Osteocyte (in vitro differentiated cells): ENCODE data around the gene PTGES. TPM values are rescaled to one million over a fixed set of nuclear protein-coding genes. Genes with fewer than 3 reads are reported as not detected.
"Not testable (repeated sequence)": the region's sequence is repeated elsewhere in the genome, so short reads cannot be mapped to it uniquely, and the experiment has no call there.

Experiments used
- DNase-seq: peaks from one replicate; pipeline ENCODE4 v3.0.0; 2021; ENCODE audit warnings: mixed read lengths; ENCODE audit not compliant: unreplicated experiment; ENCODE audit errors: extremely low spot score
- H3K27ac Mint-ChIP-seq: one replicate; pipeline ENCODE4 v1.8.0; 2021; ENCODE audit warnings: mild to moderate bottlenecking, mixed read lengths; ENCODE audit not compliant: unreplicated experiment
- H3K27me3 Mint-ChIP-seq: one replicate; pipeline ENCODE4 v1.8.0; 2021; ENCODE audit warnings: mixed read lengths; ENCODE audit not compliant: unreplicated experiment
- H3K36me3 Mint-ChIP-seq: one replicate; pipeline ENCODE4 v1.8.0; 2021; ENCODE audit warnings: mixed read lengths; ENCODE audit not compliant: unreplicated experiment
- H3K4me1 Mint-ChIP-seq: one replicate; pipeline ENCODE4 v1.8.0; 2021; ENCODE audit warnings: mixed read lengths; ENCODE audit not compliant: unreplicated experiment
- H3K4me3 Mint-ChIP-seq: one replicate; pipeline ENCODE4 v1.8.0; 2021; ENCODE audit warnings: mild to moderate bottlenecking, moderate library complexity, mixed read lengths; ENCODE audit not compliant: unreplicated experiment
- H3K9me3 Mint-ChIP-seq: one replicate; pipeline ENCODE4 v1.8.0; 2021; ENCODE audit warnings: mixed read lengths; ENCODE audit not compliant: unreplicated experiment
- CTCF ChIP-seq: fragments of 200-600 bp; sonication (generic); IDR thresholded peaks from 2 replicates; pipeline ENCODE4 v1.5.0; 2021; ENCODE audit warnings: antibody characterized with exemption, mild to moderate bottlenecking, moderate library complexity
- total RNA-seq: library from RNA; stranded (reverse); gene quantifications from 2 replicates; pipeline ENCODE4 v1.2.1, GENCODE V29; 2021

PTGES gene
- total RNA-seq, 1 donor from 2014 or later, result 0.83 TPM

- TF ChIP-seq CTCF, result no peak
- Mint-ChIP-seq H3K27me3 (no peaks in the 10 kb centered on the region), H3K36me3 (no peaks in the 10 kb centered on the region), H3K9me3 (no peaks in the 10 kb centered on the region), H3K4me1 (peaks cover 3% of the 10 kb centered on the region), H3K27ac (no peak overlapping the region), H3K4me3 (no peak overlapping the region)
- DNase-seq, result no peak
These were observed 17.9 kb upstream of the PTGES start for GRCh38 chr9:129770741-129771140.

GRCh38 chr9:129769669-129770068 is 16.8 kb upstream of the PTGES start:
- no peaks in the 10 kb centered on the region for H3K27me3 Mint-ChIP-seq
- H3K36me3 Mint-ChIP-seq, result no peaks in the 10 kb centered on the region
- no peaks in the 10 kb centered on the region for H3K9me3 Mint-ChIP-seq
- H3K4me3 Mint-ChIP-seq, result no peak overlapping the region
- no peak overlapping the region for H3K27ac Mint-ChIP-seq
- no peak for DNase-seq
- peaks cover 3% of the 10 kb centered on the region for H3K4me1 Mint-ChIP-seq
- no peak for TF ChIP-seq CTCF

- no peak for DNase-seq
- Mint-ChIP-seq H3K27me3 (no peaks in the 10 kb centered on the region), H3K9me3 (no peaks in the 10 kb centered on the region), H3K36me3 (no peaks in the 10 kb centered on the region), H3K27ac (no peak overlapping the region), H3K4me3 (no peak overlapping the region), H3K4me1 (peaks cover 2% of the 10 kb centered on the region)
- TF ChIP-seq CTCF, result no peak
These were observed 15.6 kb upstream of the PTGES start for GRCh38 chr9:129768486-129768885.

GRCh38 chr9:129765764-129766317 is 13.0 kb upstream of the PTGES start:
- no peak for TF ChIP-seq CTCF
- H3K4me3 Mint-ChIP-seq, result no peak overlapping the region
- no peaks in the 10 kb centered on the region for H3K27me3 Mint-ChIP-seq
- peaks cover 26% of the 10 kb centered on the region for H3K4me1 Mint-ChIP-seq
- no peaks in the 10 kb centered on the region for H3K36me3 Mint-ChIP-seq
- no peaks in the 10 kb centered on the region for H3K9me3 Mint-ChIP-seq
- no peak for DNase-seq
- H3K27ac Mint-ChIP-seq, result no peak overlapping the region

- no peak overlapping the region for H3K4me3 Mint-ChIP-seq
- H3K4me1 Mint-ChIP-seq, result peaks cover 26% of the 10 kb centered on the region
- no peaks in the 10 kb centered on the region for H3K27me3 Mint-ChIP-seq
- no peaks in the 10 kb centered on the region for H3K36me3 Mint-ChIP-seq
- no peaks in the 10 kb centered on the region for H3K9me3 Mint-ChIP-seq
- no peak for TF ChIP-seq CTCF
- peak overlapping the region; percentile 66 for H3K27ac Mint-ChIP-seq
- DNase-seq, result no peak
These were observed 10.4 kb upstream of the PTGES start for GRCh38 chr9:129762985-129763926.

- not testable (repeated sequence) for H3K9me3 Mint-ChIP-seq, H3K36me3 Mint-ChIP-seq, H3K27me3 Mint-ChIP-seq, DNase-seq, H3K4me3 Mint-ChIP-seq
- peak overlapping the region; percentile 66 for H3K27ac Mint-ChIP-seq
- H3K4me1 Mint-ChIP-seq, result peaks cover 26% of the 10 kb centered on the region
These were observed 9.6 kb upstream of the PTGES start for GRCh38 chr9:129762370-129762984.
